CD4-positive, alpha-beta T cell treated with Interleukin-17A for 1 hour (primary cell): ENCODE measurements around the gene EFNA5.
"Not testable (repeated sequence)": the region's sequence is repeated elsewhere in the genome, so short reads cannot be mapped to it uniquely, and the experiment has no call there.

ENCODE experiments used
- DNase-seq: peaks from one replicate; pipeline ENCODE4 v3.0.0-alpha.2; 2020

The EFNA5 gene

GRCh38 chr5:107514305-107514704 lies 156.4 kb downstream of the EFNA5 start:
- no peak for DNase-seq

- no peak for DNase-seq
These were observed 157.2 kb downstream of the EFNA5 start for GRCh38 chr5:107513337-107514085.

GRCh38 chr5:107512029-107512428 lies 158.7 kb downstream of the EFNA5 start:
- no peak for DNase-seq

GRCh38 chr5:107510125-107510524 lies 160.6 kb downstream of the EFNA5 start:
- DNase-seq, result no peak

DNA sequence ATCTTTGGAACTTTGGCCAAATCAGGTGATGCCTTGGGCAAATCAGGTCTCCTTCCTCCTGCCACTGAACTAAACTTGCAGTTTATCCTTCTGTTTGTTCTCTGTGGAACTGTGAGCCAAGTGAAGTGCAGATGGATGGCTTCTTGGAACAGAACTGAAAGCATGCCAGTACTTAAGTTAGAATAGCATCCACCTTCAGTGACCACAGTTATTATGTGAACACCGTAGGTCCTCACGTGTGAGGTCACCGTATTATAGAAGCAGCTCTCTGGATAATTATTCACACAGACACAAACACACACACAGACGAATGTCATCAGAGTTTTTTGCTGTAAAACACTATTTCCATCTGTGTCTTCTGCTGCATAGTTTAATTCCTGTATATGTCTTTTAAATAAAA lies 162.6 kb downstream of the EFNA5 start:
- no peak for DNase-seq

- no peak for DNase-seq
These were observed 164.8 kb downstream of the EFNA5 start for GRCh38 chr5:107505763-107506534.

- DNase-seq, result no peak
These were observed 166.3 kb downstream of the EFNA5 start for GRCh38 chr5:107504424-107504823.

DNA sequence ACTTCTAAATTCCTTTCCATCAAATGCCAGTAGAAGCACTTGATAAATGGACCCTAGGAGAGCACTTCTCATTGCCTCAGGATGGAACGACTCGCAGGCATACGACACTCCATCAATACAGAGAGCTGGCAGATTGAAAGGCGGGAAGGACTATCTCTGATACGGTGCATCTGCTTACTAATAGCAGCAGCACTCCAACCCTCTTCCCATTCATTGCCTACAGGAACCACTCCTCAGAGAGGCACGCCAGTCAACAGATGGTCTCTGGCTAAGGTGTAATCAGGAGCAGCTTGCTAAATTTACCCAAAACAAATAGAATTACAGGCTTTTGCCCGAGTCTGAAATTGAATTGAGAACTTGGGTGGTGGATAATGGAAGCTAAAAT lies 168.1 kb downstream of the EFNA5 start:
- DNase-seq, result no peak

- DNase-seq, result peak; percentile 43
These were observed 168.6 kb downstream of the EFNA5 start for GRCh38 chr5:107501965-107502675.

DNA sequence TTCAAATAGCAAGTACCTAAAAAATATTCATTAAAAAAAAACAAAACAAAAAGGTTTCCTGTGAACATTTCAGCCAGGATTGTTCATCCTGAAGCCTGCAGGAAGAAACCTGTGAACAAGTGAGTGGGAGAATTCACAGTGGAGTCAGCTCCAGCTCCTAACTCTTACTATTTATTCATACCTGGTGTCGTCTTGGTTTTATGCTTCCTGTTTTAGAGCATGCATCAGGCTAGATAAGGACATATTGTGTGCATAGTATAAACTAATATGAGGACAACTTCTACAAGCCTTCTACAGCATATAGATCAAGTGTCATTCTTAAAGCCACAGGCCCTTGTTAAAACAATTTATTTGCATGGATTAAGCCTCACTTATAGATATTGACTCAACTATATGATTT lies 169.9 kb downstream of the EFNA5 start:
- no peak for DNase-seq

- DNase-seq, result no peak
These were observed 170.4 kb downstream of the EFNA5 start for GRCh38 chr5:107500347-107500746.

DNA sequence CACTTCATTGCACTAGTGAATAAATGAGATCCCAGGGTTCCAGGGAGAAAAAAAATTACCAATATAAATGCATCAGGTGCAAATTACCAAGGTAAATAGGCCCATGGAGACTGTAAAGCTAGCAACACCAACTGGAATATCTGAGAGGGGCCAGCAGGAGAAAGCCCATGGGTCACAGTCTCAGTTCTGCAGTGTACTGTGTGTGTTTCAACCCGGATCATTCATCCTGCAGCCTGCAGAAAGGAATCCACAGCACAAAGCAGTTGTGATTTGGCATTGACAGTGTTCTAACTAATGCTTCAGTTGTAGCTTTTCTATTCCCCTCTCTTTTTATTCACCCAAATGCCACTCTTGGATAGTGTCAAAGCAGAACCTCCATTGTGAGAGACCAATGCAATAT lies 171.0 kb downstream of the EFNA5 start:
- no peak for DNase-seq

GRCh38 chr5:107499237-107499636 lies 171.5 kb downstream of the EFNA5 start:
- DNase-seq, result no peak

DNA sequence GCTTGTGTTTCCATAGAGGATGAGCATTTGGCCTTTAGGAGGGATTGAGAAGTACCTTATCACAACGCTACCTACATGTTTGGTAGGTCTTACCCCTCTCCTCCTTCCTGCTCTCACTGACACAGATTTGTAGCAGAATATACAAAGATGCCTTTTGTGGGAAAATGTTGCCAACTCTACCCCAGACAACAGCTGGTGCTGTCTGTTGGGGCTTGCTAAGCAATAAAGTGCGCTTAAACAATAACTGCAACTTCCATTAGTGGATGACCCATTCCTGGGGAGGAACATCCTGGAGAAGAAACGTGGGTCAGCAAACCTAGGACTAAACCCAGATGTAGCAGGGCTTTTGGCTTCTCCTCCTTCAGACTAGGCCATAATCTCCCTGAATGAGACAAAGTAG lies 174.3 kb downstream of the EFNA5 start:
- DNase-seq, result no peak

GRCh38 chr5:107494129-107494528 lies 176.6 kb downstream of the EFNA5 start:
- not testable (repeated sequence) for DNase-seq

DNA sequence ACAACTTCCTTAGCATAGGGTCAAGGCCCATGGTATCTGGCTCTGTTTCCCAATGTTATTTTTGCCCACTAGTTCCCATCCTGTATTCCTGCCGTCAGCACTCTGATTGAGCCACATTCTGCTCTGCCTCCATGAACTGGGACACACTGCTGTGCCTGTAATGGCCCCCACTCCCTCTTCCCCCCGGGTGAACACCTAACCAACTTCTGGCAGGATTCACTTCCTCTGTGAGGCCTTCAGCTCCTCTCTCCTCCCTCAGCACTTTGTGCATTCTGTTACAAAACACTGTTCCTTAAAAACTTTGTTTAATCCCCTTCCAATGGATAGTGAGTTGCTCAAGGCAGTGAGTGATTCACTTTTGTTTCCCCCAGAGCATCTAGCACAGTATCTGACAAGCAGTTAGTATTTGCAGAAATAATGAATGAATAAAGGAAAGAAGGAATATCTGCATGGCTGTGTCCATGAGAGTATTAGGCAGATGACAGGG lies 183.6 kb downstream of the EFNA5 start:
- no peak for DNase-seq

DNA sequence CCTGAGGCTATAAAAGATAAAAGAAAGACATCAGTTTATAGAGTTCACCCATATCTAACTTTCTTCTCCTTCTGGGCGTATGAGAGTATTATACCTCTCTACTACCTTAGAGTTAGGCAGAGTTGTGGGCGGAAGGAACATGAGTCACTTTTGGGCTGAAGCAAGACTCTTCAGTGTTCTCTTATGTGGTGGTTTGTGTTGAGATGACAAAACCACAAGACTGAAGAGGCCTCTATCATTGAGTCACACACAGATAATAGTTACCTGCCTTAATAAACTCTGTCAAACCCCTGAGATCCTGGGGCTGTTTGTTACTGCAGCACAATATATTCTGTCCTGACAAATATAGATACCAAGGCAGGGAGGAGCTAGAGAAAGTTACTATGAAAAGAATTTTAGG lies 184.2 kb downstream of the EFNA5 start:
- DNase-seq, result peak; percentile 65

DNA sequence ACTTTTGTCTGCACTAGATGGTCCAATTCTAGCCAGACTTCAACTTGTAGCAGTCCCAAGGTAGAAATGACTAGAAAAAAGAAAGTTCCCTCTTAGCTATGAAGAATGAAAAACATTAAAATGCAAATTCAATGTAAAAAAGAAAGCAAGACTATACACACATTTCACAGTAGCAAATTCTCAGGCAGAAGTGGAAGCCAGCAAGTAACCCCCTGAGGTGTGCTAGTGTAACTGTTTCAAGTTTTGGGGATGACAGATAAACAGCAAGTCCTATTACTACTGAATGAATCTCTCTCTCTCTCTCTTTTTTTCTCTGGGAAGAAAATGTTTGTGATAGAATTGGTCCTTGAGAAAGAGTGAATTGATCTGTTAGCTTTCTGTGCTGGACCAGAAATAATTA lies 185.6 kb downstream of the EFNA5 start:
- DNase-seq, result no peak

GRCh38 chr5:107484281-107484680 lies 186.5 kb downstream of the EFNA5 start:
- DNase-seq, result no peak

- DNase-seq, result no peak
These were observed 187.3 kb downstream of the EFNA5 start for GRCh38 chr5:107483231-107484024.

GRCh38 chr5:107478068-107478641 lies 192.6 kb downstream of the EFNA5 start:
- DNase-seq, result no peak

DNA sequence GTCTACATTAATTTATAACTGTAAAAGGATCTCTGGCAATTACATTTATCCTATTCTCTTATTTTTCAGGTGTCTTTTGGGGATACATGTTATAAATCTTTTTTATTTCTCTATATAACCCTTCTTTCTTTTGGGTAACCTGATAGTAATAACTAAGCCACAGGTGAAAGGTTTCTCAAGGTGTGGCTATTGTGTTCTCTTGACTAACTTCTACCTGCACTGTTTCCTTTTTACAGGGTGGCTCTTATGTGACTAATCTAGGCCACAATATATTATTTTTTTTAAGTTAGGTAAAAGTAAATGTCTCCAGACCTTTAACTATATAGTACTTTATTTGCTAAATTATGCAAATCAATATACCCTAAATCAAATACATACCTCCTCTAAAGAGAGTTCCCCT lies 193.2 kb downstream of the EFNA5 start:
- DNase-seq, result no peak
